Right ventricle myocardium superior (tissue), 1 donor: Measurements from ENCODE around the gene MAS1L. TPM values are rescaled to one million over a fixed set of nuclear protein-coding genes. Genes with fewer than 3 reads are reported as not detected.

Source experiments
- ATAC-seq: fragments of 200-7000 bp; cut with Tn5 transposase; one replicate; pipeline ENCODE4 v1.9.1; 2020; ENCODE audit warnings: mild to moderate bottlenecking; ENCODE audit not compliant: poor library complexity
- DNase-seq: peaks from one replicate; pipeline ENCODE4 v3.0.0-alpha.2; 2020
- intact Hi-C: fragments of 100-400 bp; cut with DNase I; formaldehyde crosslinking; loops from one replicate; pipeline ENCODE4 v1.11.2; 2022
- total RNA-seq: library from RNA; stranded (reverse); fragmentation: NEBNext Ultra II Directional; extraction: Animal tissue kit (Norgen Biotek cat#: 25700); gene quantifications from one replicate; pipeline ENCODE4 v1.2.1, GENCODE V29; 2021
- donor health status: DM: no; HTN: yes; CAD: no; lungs with severe emphysema.

The MAS1L gene
- total RNA-seq, 1 donor from 2014 or later = not detected

DNA sequence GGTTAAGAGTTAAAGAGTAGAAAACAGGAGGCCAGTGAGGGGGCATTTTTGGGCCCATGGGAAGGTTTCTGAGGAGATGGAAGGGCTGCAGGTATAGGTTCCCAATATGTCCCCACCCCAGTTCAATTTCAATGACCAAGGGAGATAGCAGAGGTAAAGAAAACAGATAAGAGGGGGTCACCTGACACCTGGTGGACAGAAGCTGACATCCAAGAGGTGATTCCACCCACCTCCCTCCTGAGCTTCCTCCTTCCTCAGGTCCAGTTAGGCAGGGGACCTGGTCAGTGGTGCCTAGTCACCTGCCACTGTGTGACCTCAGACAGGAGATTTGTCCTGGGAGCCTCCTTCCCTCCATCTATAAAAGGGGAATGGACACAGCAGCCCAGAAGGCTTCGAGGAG, 29.5 kb upstream of the MAS1L start:
- ATAC-seq = no peak
- DNase-seq = no peak
- intact Hi-C loops = no loop called here

DNA sequence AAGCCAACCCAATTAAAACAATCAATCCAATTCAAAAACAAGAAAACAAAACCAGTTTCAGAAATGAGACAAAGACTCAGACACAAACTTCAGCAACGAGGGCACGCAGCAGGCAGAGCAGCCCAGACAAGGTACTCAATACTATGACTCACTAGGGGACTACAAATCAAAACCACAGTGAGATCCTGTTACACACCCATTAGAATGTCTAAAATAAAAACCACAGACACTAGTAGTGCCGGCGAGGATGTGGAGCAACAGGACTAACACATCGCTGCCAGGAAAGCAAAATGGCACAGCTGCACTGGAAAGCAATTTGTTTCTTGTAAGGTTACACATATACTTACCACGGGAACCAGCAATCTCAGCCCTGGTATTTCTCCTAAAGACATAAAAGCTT, 28.4 kb upstream of the MAS1L start:
- ATAC-seq (no peak), DNase-seq (no peak)
- intact Hi-C loops = no loop called here

DNA sequence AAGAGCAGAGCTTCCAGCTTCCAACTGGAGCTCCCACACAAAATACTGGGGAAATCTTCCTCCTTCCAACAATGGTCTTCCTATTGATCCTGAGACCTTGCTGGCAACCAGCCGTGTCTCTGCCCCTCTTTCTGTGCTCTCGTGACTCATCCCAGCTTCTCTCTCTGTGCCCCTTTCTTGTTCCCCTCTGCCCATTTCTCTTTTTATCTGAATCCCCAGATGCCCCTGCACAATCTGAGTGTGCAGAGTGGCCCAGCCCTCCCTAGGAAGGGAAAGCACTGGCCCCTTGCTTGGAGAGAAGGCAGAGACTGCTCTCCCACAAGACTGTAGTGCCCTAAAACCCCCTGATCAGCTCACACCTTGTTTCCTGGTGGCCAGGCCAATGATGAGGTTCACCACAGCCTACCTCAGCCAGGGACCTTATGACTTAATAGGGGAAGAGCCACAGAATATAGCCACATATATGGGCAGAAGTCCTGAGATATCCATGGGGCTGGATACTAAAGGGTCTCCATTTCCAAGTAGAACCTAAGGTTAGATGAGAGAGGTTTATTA, 23.1 kb upstream of the MAS1L start:
- intact Hi-C loops = no loop called here
- no peak for DNase-seq
- no peak for ATAC-seq

DNA sequence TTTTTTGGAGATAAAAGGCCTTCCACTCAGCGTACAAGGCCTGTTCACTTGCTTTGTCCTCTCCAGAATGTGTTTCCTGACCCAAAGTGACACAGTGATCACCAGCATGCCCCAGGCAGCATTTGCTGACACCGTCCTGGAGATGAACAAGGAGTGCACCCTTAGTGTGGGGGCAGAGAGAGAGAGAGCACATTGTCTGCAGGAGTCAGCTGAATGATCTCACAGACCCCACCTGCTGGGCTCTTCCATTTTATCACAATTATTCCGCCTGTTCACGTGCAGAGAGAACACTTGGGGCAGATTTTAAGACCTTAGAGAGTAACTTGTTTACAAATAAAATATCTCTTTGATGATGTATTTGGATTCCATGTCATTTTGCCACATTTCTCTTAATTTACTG, 22.4 kb upstream of the MAS1L start:
- no peak for ATAC-seq
- intact Hi-C loops = no loop called here

DNA sequence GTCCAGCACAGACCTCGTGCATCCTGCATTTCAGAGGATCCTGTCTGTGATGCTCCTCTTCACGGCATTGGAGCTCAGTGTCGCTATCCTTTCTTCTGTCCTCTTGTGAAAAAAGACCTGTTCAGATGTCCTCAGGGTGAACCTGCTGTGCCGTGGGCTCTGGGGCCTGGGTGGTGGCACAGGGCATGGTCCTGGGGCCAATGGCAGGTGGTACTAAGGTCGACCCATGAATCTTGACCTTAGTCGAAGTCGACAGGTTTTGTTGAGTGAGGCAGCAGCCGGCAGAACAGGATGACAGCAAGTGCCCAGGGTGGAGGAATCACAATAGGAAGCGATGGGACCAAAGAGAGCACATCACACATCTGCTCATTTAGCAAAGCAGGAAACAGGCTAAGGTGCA, 22.0 kb upstream of the MAS1L start:
- DNase-seq (no peak), ATAC-seq (no peak)
- intact Hi-C loops = no loop called here

More for the DNA sequence above, 22.4 kb upstream of the MAS1L start:
- DNase-seq = no peak

DNA sequence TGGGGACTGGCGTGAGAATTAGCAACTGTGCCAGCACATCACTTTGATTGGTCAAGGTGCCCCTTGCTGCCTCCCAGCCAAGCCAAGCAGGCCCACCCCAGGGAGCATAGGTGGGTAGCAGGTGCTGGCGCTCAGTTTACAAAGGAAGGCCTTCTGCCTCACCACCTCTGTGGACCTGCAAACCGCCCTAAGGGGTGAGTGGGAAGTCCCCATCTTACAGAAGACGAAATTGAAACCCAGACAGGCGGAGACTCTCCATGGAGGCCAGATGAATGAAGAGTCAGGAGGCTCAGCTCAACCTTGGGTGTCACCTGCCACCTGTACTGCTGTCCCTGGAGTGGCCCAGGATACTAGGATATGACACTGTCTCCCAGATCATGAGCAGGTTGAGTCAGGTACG, 21.5 kb upstream of the MAS1L start:
- DNase-seq (no peak), ATAC-seq (no peak)
- intact Hi-C loops = no loop called here

DNA sequence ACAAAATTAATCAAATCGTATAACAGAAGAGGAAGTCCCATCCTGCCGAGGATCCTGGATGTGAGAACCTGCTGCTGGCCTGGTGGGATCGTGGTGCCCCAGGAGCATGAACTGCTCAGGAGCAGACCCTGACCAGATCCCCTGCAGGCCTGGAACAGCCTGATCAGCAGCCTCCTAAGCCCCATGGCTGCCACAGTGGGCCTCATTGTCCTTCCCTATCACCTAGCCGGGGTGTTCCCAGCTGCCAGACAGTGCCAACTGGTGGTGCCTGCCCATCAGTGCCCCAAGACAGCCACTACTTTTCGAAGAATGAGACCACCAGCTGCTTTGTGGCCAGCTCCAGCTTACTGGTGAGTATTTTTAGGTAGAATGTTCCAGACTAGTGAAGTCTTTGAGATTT, 19.6 kb upstream of the MAS1L start:
- DNase-seq (no peak), ATAC-seq (no peak)
- intact Hi-C loops = no loop called here

DNA sequence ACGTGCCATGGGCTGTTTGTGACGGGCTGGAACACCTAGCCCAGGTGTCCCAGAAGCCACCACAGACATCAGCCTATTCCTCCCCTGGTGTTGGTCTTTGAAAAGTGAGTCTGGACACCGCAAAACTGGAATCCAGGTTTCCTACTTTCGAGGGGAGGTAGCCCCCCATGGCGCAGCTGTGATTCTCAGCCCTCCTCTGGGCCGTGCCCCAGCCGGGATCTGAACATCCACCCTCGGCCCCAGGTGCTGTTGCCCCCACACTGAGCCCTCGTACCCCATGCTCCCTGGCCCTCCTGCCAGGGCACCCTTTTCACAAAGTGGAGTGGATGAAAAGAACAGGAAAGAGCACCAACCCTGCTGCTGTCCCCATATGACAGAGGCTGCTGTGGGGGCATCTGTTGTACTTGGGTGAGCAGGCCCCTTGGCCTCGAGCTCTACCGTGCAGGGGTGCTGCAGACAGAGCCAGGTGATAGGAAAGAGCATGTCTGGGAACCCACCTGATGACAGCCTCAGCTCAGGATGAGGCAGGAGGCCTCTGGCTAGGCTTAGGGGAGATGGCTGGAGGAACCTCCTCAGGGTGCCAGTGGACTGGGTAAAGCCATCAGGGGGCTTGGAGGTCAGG, 18.8 kb upstream of the MAS1L start:
- intact Hi-C loops = no loop called here
- no peak for DNase-seq
- no peak for ATAC-seq

DNA sequence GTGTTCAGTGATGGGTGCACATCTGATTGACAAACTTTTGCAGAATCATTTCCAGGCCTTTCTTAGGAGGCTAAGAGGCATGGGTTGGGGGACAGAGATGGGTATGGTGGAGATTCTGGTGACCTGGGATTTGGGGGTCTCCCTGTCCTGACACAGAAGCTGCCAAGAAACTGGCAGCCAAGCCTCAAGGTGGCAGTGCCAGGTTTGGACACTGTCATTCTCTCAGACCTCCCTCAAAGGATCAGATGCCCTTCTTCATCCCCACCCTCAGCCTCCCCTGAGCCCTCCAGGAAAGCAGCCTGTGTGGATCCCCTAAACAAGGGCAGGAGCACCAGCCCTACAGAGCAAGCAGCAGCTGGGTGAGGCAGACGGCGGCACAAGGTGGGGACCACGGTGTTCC, 18.1 kb upstream of the MAS1L start:
- ATAC-seq = no peak
- DNase-seq = no peak
- intact Hi-C loops = no loop called here

DNA sequence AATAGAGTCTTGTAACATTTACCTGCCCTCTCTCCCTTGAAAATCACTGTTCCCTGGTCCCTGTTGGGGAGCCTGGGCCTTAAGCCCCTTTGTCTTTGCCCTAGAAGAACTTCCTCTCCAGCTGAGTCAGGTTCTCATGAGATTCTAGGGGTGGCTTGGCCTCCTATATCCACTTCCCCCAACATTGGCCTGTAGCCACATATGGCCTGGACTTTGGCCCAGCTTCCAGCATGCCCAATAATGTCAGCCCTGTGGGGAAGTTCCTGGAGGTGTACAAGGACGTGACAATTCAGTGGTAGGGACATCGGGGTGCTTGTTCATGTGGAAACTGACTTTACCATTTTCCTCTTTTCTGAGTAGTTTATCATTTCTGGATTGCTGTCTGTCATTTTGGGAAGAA, 17.2 kb upstream of the MAS1L start:
- ATAC-seq (no peak), DNase-seq (no peak)
- intact Hi-C loops = no loop called here

DNA sequence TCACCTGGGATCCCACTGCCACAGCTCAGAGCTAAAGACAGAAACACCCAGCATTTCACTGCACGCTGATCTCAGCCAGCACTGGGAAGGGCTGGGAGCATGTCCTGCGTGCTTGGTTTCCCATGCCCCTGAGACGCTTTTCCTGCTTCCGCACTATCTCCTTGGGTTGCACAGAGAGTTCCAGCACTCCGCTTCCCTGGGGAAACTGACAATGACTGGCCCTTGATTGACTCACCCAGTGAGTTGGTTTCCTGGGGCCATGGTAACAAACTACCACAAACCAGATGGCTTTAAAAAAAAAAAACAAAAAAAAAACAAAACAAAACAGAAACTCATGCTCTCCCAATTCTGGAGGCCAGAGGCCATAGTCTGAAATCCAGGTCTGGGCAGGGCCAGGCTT, 14.8 kb upstream of the MAS1L start:
- intact Hi-C loops = no loop called here
- ATAC-seq (no peak), DNase-seq (no peak)

DNA sequence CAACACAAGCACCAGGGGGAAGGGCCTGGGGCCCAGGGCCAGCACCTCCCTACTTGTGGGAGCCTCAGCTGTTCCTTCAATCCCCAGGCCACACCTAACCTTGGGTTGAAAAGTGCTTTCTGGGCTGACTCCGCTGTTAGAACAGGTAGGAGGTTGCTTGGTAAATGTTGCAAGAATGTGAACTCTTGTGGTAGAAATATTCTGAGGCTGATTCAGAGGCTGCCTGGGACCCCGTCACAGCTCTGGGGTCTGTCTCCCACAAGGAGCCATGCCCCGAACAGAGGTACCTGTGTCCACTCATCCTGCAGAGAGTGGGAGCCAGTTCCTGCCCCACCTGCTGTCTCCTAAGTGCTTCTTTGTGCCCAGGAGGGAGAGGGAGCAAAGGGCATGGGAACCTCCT, 14.4 kb upstream of the MAS1L start:
- DNase-seq = no peak
- no peak for ATAC-seq
- intact Hi-C loops = no loop called here

DNA sequence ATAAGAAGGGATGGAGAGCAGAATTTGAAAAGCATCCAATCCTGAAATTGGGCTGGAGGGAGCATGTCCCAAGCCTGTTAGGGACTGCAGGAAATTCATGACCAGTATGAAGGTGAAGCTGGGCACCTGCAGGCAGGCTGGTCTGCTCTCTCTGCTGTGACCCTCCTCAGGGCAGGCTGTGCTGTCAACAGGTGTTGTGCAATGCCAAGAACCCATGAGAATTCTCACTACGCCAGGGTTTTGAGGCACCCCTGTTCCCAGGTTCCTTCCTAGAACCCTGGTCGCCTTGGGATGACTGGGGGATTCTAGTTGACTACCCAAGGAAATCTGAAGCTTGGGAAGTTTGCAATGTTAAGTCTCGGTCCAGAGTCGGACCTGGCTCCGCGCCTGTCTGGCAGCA, 13.3 kb upstream of the MAS1L start:
- ATAC-seq (no peak), DNase-seq (no peak)
- intact Hi-C loops = no loop called here

DNA sequence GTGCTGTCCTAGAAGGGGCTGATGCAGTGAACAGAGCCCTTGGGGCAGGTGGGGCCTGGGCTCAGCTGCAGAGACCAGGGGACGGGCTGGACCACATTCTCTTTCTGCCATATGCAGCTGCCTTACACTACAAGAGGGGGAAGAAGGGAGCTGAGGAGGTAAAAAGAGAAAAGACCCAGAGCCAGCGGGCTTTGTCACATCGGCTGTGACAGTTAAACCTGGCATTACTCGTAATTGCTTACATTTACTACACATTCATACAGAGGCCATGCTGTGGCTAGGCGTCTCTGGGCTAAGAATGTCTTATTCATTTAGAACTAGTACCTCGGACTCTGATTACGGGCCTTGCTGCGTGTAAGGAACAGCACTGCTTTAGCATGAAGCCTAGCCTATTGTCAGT, 12.8 kb upstream of the MAS1L start:
- DNase-seq (no peak), ATAC-seq (no peak)
- intact Hi-C loops = no loop called here

DNA sequence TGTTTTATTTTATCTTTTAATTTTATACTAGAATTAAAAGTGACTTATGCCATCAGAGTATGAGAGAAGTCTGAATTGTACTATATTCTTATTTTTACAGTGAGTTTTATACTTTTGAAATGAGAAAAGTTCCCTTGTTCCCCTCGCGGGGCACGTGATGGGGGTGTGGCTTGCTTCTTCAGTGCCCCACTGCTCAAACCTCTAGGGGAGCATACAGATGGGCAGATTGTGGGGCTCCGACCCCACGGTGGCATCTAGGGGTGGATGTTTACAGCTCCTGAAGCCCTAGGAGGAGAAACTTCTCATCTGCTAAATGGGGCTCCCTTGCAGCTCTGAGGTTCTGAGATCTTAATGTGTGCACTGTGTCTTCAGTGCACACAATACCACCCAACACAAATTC, 11.9 kb upstream of the MAS1L start:
- no peak for ATAC-seq
- intact Hi-C loops = no loop called here
- no peak for DNase-seq

DNA sequence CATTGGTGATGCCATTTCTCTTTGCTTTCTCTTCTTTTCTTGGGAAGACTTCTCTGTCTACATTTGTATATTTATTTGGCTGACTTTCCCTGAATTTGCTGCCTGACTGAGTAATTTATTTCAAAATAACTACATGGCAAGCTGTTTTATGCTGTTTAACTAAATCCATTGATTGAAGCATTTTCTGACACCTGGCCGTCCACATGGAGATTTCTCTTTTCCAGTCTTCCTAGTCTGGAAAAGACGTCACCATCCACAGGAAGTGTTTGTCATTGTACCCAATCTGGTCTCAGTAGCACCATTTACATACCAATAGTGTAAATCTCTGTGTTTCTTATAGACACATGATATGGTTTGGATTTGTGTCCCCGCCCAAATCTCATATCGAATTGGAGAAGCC, 9.2 kb upstream of the MAS1L start:
- intact Hi-C loops = no loop called here
- no peak for ATAC-seq
- no peak for DNase-seq

DNA sequence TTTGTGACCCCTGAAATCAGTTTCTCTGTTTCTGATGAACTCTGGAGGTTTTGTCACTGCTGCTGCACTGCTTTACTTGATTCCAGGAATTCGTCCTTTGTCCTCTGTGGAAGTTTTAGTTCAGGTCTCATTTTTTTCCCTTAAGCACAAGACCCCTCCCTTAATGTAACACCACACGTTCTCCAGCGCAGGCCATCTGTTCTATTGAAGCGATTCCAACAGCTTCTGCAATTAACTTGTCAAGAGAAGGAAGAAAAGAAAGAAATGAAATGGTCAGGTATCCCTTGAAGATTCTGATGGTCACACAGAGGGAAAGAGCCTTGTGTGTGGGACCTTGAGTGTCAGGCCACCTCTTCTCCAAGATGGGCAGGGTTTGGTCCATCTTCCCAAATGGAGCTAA, 7.8 kb upstream of the MAS1L start:
- intact Hi-C loops = no loop called here
- ATAC-seq (no peak), DNase-seq (no peak)

DNA sequence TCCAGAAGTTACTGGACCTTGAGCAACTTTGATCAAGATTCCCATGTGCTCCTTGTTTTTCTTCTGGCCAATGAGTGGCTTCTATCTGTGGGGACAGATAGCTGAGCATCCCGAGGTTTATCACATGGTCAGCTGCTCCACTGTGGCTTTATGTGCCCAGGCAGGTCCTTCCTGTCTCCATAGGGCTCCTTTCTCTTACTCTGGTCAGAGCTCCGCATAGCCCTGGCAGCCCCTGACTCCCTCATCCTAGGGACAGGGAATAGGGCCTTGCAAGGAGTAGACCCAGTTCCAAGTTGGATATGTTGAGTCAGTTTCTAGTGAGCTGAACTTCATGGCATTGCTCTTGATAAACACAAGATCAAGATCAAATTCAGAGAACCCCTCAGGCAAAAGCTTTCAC, 6.4 kb upstream of the MAS1L start:
- intact Hi-C loops = no loop called here
- DNase-seq = no peak
- ATAC-seq = no peak

DNA sequence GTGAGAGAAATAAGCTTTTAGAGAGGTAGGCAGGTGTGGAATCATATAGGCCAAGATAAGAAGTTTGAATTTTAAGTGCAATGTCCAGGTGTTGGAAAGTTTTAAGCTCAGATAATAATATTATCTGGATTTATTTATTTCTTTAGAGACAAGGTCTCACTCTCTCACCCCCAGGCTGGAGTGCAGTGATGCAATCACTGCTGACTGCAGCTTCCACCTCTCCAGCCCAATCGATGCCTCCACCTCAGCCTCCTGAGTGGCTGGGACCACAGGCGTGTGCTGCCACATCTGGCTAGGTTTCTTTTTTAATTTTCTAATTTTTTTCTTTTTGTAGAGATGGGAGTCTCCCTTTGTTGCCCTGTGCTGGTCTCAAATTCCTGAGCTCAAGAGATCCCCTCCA, 5.5 kb upstream of the MAS1L start:
- intact Hi-C loops = no loop called here
- DNase-seq = no peak
- ATAC-seq = no peak

DNA sequence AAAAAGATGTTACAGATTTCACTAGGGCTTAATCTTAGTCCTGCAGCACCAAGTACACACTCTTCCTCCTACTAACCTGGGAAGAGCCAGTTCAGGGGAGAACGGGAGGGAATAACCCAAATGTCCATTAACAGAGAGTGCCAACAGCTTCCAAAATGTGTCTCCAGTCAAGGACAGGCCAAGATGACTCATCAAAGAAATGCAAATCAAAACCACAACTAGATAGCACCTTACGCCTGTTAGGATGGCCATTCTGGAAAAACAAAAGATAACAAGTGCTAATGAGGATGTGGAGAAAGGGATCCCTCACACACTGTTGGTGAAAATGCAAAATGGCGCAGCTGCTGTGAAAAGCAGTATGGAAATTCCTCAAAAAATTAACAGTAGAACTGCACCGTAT, 3.8 kb upstream of the MAS1L start:
- intact Hi-C loops = no loop called here
- no peak for DNase-seq
- no peak for ATAC-seq

DNA sequence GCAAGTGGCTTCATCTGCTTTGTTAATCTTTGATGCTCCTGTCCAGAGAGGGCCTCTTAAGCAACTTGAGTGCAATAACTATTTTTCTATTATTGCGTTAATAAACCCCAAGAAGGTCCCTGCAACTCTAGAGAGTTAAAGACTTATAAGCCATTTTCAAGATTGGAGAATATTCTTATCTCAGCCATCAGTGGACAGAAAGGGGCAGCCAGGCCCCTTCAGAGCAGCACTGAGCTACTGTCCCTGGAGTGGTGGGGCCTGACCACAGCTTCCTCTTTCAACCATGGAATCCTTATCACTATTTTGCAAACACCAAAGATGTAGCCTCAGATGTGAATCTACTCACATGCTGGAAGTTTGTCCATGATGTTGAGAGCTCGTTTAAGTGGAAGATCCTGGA, 2.8 kb upstream of the MAS1L start:
- intact Hi-C loops = no loop called here
- ATAC-seq = no peak
- DNase-seq = no peak
